ENCODE data around the gene PHC1.
"Not testable (repeated sequence)": the region's sequence is repeated elsewhere in the genome, so short reads cannot be mapped to it uniquely, and the experiment has no call there.

Gene PHC1

GRCh38 chr12:8937842-8938442 is 23.6 kb downstream of the PHC1 start:
- H3K36me3 ChIP-seq (ENCODE audit: insufficient read depth, low read length): peaks cover 22% of the 10 kb centered on the region
- not testable (repeated sequence) for H3K4me1 ChIP-seq (ENCODE audit: control insufficient read depth, insufficient read depth, low read length); H3K9ac ChIP-seq (ENCODE audit: low read depth, low read length); H3K9me3 ChIP-seq (replicated peaks; ENCODE audit: low read length); H3K4me3 ChIP-seq (ENCODE audit: low read length); H3K4me2 ChIP-seq (ENCODE audit: low read length); H3K27me3 ChIP-seq (ENCODE audit: control insufficient read depth, insufficient read depth, low read length)

GRCh38 chr12:8941691-8942478 is 27.6 kb downstream of the PHC1 start:
- H3K36me3 ChIP-seq (ENCODE audit: insufficient read depth, low read length): peaks cover 50% of the 10 kb centered on the region
- no peak overlapping the region for H3K4me3 ChIP-seq (ENCODE audit: low read length)
- H3K27me3 ChIP-seq (ENCODE audit: control insufficient read depth, insufficient read depth, low read length): no peaks in the 10 kb centered on the region
- no peaks in the 10 kb centered on the region for H3K9me3 ChIP-seq (replicated peaks; ENCODE audit: low read length)
- no peak overlapping the region for H3K9ac ChIP-seq (ENCODE audit: low read depth, low read length)
- H3K4me2 ChIP-seq (ENCODE audit: low read length): no peak overlapping the region
- H3K4me1 ChIP-seq (ENCODE audit: control insufficient read depth, insufficient read depth, low read length): no peaks in the 10 kb centered on the region

GRCh38 chr12:8943565-8944186 is 29.4 kb downstream of the PHC1 start:
- Histone ChIP-seq H3K36me3 (ENCODE audit: insufficient read depth, low read length) (peaks cover 46% of the 10 kb centered on the region), H3K9ac (ENCODE audit: low read depth, low read length) (no peak overlapping the region), H3K4me3 (ENCODE audit: low read length) (no peak overlapping the region), H3K27me3 (ENCODE audit: control insufficient read depth, insufficient read depth, low read length) (no peaks in the 10 kb centered on the region), H3K9me3 (replicated peaks; ENCODE audit: low read length) (no peaks in the 10 kb centered on the region), H3K4me2 (ENCODE audit: low read length) (no peak overlapping the region), H3K4me1 (ENCODE audit: control insufficient read depth, insufficient read depth, low read length) (peaks cover 4% of the 10 kb centered on the region)

- Histone ChIP-seq H3K4me2 (ENCODE audit: low read length) (peak overlapping the region; percentile 81), H3K4me3 (ENCODE audit: low read length) (no peak overlapping the region), H3K9ac (ENCODE audit: low read depth, low read length) (no peak overlapping the region), H3K4me1 (ENCODE audit: control insufficient read depth, insufficient read depth, low read length) (peaks cover 4% of the 10 kb centered on the region), H3K27me3 (ENCODE audit: control insufficient read depth, insufficient read depth, low read length) (no peaks in the 10 kb centered on the region), H3K36me3 (ENCODE audit: insufficient read depth, low read length) (peaks cover 39% of the 10 kb centered on the region), H3K9me3 (replicated peaks; ENCODE audit: low read length) (no peaks in the 10 kb centered on the region)
Measured at GRCh38 chr12:8946733-8947132, 32.4 kb downstream of the PHC1 start.

- Histone ChIP-seq H3K4me3 (ENCODE audit: low read length) (peak overlapping the region; percentile 77), H3K9ac (ENCODE audit: low read depth, low read length) (peak overlapping the region; percentile 88), H3K27me3 (ENCODE audit: control insufficient read depth, insufficient read depth, low read length) (no peaks in the 10 kb centered on the region), H3K4me1 (ENCODE audit: control insufficient read depth, insufficient read depth, low read length) (peaks cover 4% of the 10 kb centered on the region), H3K4me2 (ENCODE audit: low read length) (peak overlapping the region; percentile 81), H3K36me3 (ENCODE audit: insufficient read depth, low read length) (peaks cover 29% of the 10 kb centered on the region), H3K9me3 (replicated peaks; ENCODE audit: low read length) (no peaks in the 10 kb centered on the region)
Measured at GRCh38 chr12:8947737-8948136, 33.4 kb downstream of the PHC1 start.

- peak overlapping the region; percentile 88 for H3K9ac ChIP-seq (ENCODE audit: low read depth, low read length)
- H3K4me3 ChIP-seq (ENCODE audit: low read length): peak overlapping the region; percentile 77
- H3K9me3 ChIP-seq (replicated peaks; ENCODE audit: low read length): no peaks in the 10 kb centered on the region
- peaks cover 20% of the 10 kb centered on the region for H3K36me3 ChIP-seq (ENCODE audit: insufficient read depth, low read length)
- no peaks in the 10 kb centered on the region for H3K27me3 ChIP-seq (ENCODE audit: control insufficient read depth, insufficient read depth, low read length)
- H3K4me2 ChIP-seq (ENCODE audit: low read length): peak overlapping the region; percentile 81
- peaks cover 4% of the 10 kb centered on the region for H3K4me1 ChIP-seq (ENCODE audit: control insufficient read depth, insufficient read depth, low read length)
Measured at GRCh38 chr12:8948701-8949341, 34.5 kb downstream of the PHC1 start.

GRCh38 chr12:8949342-8950220 is 35.3 kb downstream of the PHC1 start, which contains the start of gene M6PR:
TSS of gene M6PR (minus strand) at chr12:8949645. CDS start at chr12:8946404, 3,241 bp downstream.
- Histone ChIP-seq H3K4me1 (ENCODE audit: control insufficient read depth, insufficient read depth, low read length) (peaks cover 4% of the 10 kb centered on the region), H3K4me3 (ENCODE audit: low read length) (peak within 1 kb of the TSS; percentile 77), H3K27me3 (ENCODE audit: control insufficient read depth, insufficient read depth, low read length) (no peaks in the 10 kb centered on the region), H3K4me2 (ENCODE audit: low read length) (peak within 1 kb of the TSS; percentile 81), H3K9me3 (replicated peaks; ENCODE audit: low read length) (no peaks in the 10 kb centered on the region), H3K36me3 (ENCODE audit: insufficient read depth, low read length) (peaks cover 19% of the 10 kb centered on the region), H3K9ac (ENCODE audit: low read depth, low read length) (peak within 1 kb of the TSS; percentile 88)

- peak overlapping the region; percentile 77 for H3K4me3 ChIP-seq (ENCODE audit: low read length)
- peaks cover 4% of the 10 kb centered on the region for H3K4me1 ChIP-seq (ENCODE audit: control insufficient read depth, insufficient read depth, low read length)
- no peaks in the 10 kb centered on the region for H3K9me3 ChIP-seq (replicated peaks; ENCODE audit: low read length)
- peak overlapping the region; percentile 88 for H3K9ac ChIP-seq (ENCODE audit: low read depth, low read length)
- peaks cover 17% of the 10 kb centered on the region for H3K36me3 ChIP-seq (ENCODE audit: insufficient read depth, low read length)
- H3K27me3 ChIP-seq (ENCODE audit: control insufficient read depth, insufficient read depth, low read length): no peaks in the 10 kb centered on the region
- H3K4me2 ChIP-seq (ENCODE audit: low read length): peak overlapping the region; percentile 81
Measured at GRCh38 chr12:8950221-8950527, 35.9 kb downstream of the PHC1 start.

GRCh38 chr12:8950702-8951478 is 36.6 kb downstream of the PHC1 start:
- Histone ChIP-seq H3K36me3 (ENCODE audit: insufficient read depth, low read length) (peaks cover 11% of the 10 kb centered on the region), H3K27me3 (ENCODE audit: control insufficient read depth, insufficient read depth, low read length) (no peaks in the 10 kb centered on the region), H3K4me1 (ENCODE audit: control insufficient read depth, insufficient read depth, low read length) (peaks cover 4% of the 10 kb centered on the region), H3K9ac (ENCODE audit: low read depth, low read length) (peak overlapping the region; percentile 88), H3K4me2 (ENCODE audit: low read length) (peak overlapping the region; percentile 81), H3K9me3 (replicated peaks; ENCODE audit: low read length) (no peaks in the 10 kb centered on the region), H3K4me3 (ENCODE audit: low read length) (peak overlapping the region; percentile 77)

GRCh38 chr12:8951744-8952143 is 37.4 kb downstream of the PHC1 start:
- Histone ChIP-seq H3K4me2 (ENCODE audit: low read length) (no peak overlapping the region), H3K27me3 (ENCODE audit: control insufficient read depth, insufficient read depth, low read length) (no peaks in the 10 kb centered on the region), H3K9ac (ENCODE audit: low read depth, low read length) (no peak overlapping the region), H3K36me3 (ENCODE audit: insufficient read depth, low read length) (peaks cover 2% of the 10 kb centered on the region), H3K4me3 (ENCODE audit: low read length) (no peak overlapping the region), H3K9me3 (replicated peaks; ENCODE audit: low read length) (no peaks in the 10 kb centered on the region), H3K4me1 (ENCODE audit: control insufficient read depth, insufficient read depth, low read length) (peaks cover 4% of the 10 kb centered on the region)
